ENCODE results near the gene ZBTB11. TPM values are rescaled to one million over a fixed set of nuclear protein-coding genes. Genes with fewer than 3 reads are reported as not detected.
"Not testable (repeated sequence)": the region's sequence is repeated elsewhere in the genome, so short reads cannot be mapped to it uniquely, and the experiment has no call there.

The ZBTB11 gene
- total RNA-seq, 2 experiments from 2014 or later = 28.0 to 30.3 TPM

GRCh38 chr3:101631098-101631796 lies 45.7 kb downstream of the ZBTB11 start:
- intact Hi-C loops (cut with micrococcal nuclease) = no loop called here
- Mint-ChIP-seq H3K4me3 (no peak overlapping the region), H3K27me3 (no peaks in the 10 kb centered on the region), H3K4me1 (ENCODE audit: low read depth) (no peaks in the 10 kb centered on the region), H3K36me3 (no peaks in the 10 kb centered on the region), H3K9me3 (no peaks in the 10 kb centered on the region), H3K27ac (no peak overlapping the region)
- DNase-seq = no peak
- CTCF ChIA-PET = no interaction called here
- POLR2A ChIA-PET = no interaction called here

- no peak for DNase-seq
- ChIA-PET CTCF (no interaction called here), POLR2A (no interaction called here)
- Mint-ChIP-seq H3K9me3 (no peaks in the 10 kb centered on the region), H3K36me3 (no peaks in the 10 kb centered on the region), H3K4me1 (ENCODE audit: low read depth) (no peaks in the 10 kb centered on the region), H3K27ac (no peak overlapping the region), H3K4me3 (no peak overlapping the region), H3K27me3 (no peaks in the 10 kb centered on the region)
- intact Hi-C loops (cut with micrococcal nuclease) = no loop called here
These were observed 47.7 kb downstream of the ZBTB11 start for GRCh38 chr3:101629219-101629618.

- Mint-ChIP-seq H3K4me3 (no peak overlapping the region), H3K9me3 (no peaks in the 10 kb centered on the region), H3K27ac (no peak overlapping the region), H3K36me3 (no peaks in the 10 kb centered on the region), H3K4me1 (ENCODE audit: low read depth) (no peaks in the 10 kb centered on the region), H3K27me3 (no peaks in the 10 kb centered on the region)
- ChIA-PET POLR2A (no interaction called here), CTCF (interaction anchor here (0.6 kb wide), 1 partner anchor 39 kb away, joined by 3 read pairs; no protein-coding TSS in a partner anchor)
- no peak for DNase-seq
- intact Hi-C loops (cut with micrococcal nuclease) = no loop called here
These were observed 51.1 kb downstream of the ZBTB11 start for GRCh38 chr3:101625879-101626278.

DNA sequence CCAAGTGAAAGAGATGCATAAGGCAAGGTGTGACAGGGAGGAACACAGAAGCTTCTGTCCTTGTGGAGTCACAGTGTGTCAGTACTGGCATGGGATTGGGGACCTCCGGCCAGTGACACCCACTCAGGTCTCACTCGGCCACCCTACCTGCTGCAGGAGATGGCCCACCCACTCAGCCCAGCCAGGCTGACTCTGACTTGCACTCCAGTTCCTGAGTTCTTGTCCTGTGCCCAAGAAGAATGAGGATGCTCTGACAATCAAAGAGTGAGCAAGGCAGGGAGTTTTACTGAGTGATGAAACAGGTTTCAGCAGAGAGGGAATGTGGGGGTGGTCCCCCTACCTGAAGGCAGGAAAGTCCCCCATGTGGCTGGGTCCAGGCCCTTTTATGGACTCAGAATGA lies 52.1 kb downstream of the ZBTB11 start:
- Mint-ChIP-seq H3K36me3 (no peaks in the 10 kb centered on the region), H3K4me1 (ENCODE audit: low read depth) (no peaks in the 10 kb centered on the region), H3K27ac (no peak overlapping the region), H3K9me3 (peaks cover under 1% of the 10 kb centered on the region), H3K27me3 (no peaks in the 10 kb centered on the region), H3K4me3 (no peak overlapping the region)
- ChIA-PET POLR2A (no interaction called here), CTCF (no interaction called here)
- no peak for DNase-seq
- intact Hi-C loops (cut with micrococcal nuclease) = no loop called here

DNA sequence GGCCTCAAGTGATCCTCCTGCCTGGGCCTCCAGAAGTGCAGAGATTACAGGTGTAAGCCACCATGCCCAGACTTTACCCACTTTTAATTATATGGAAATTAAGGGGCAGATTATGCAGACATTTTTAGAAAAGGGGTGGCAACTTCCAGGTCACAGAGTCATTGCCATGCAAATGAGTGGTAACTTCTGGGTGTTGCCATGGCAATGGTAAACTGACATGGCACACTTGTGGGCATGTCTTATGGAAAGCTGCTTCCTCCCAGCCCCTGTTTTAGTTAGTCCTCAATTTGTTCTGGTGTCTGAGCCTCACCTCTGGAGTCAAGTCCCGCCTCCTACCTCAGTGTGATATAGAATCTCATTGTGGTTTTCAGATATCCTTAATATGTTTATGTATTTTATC lies 53.3 kb downstream of the ZBTB11 start:
- Mint-ChIP-seq H3K9me3 (peaks cover 7% of the 10 kb centered on the region), H3K4me1 (ENCODE audit: low read depth) (no peaks in the 10 kb centered on the region), H3K27ac (no peak overlapping the region), H3K27me3 (no peaks in the 10 kb centered on the region), H3K36me3 (no peaks in the 10 kb centered on the region), H3K4me3 (no peak overlapping the region)
- ChIA-PET POLR2A (no interaction called here), CTCF (interaction anchor here (0.7 kb wide), 1 partner anchor 18 kb away, joined by 5 read pairs; no protein-coding TSS in a partner anchor)
- DNase-seq = no peak
- intact Hi-C loops (cut with micrococcal nuclease) = no loop called here

GRCh38 chr3:101619734-101620133 lies 57.2 kb downstream of the ZBTB11 start:
- intact Hi-C loops (cut with micrococcal nuclease) = no loop called here
- H3K9me3 Mint-ChIP-seq = peaks cover 7% of the 10 kb centered on the region
- no peak overlapping the region for H3K27ac Mint-ChIP-seq
- CTCF ChIA-PET = no interaction called here
- H3K27me3 Mint-ChIP-seq = no peaks in the 10 kb centered on the region
- POLR2A ChIA-PET = no interaction called here
- H3K4me3 Mint-ChIP-seq = no peak overlapping the region
- no peaks in the 10 kb centered on the region for H3K36me3 Mint-ChIP-seq
- no peak for DNase-seq
- no peaks in the 10 kb centered on the region for H3K4me1 Mint-ChIP-seq (ENCODE audit: low read depth)

DNA sequence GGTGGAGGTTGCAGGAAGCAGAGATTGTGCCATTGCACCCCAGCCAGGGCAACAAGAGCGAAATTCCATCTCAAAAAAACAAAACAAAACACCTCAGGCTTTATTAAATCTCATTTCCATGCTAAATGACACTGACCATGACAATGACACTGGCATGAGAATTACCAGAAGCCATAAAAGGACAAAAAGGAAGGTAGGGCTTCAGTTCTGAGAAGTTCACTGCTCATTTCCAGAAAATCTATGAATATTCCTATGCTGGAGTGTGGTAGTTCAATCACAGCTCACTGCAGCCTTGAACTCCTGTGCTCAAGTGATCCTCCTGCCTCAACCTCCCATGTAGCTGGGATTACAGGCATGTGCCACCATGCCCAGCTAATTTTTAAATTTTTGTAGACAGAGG lies 58.2 kb downstream of the ZBTB11 start:
- Mint-ChIP-seq H3K36me3 (no peaks in the 10 kb centered on the region), H3K9me3 (peaks cover 7% of the 10 kb centered on the region), H3K27me3 (no peaks in the 10 kb centered on the region), H3K4me3 (no peak overlapping the region), H3K4me1 (ENCODE audit: low read depth) (no peaks in the 10 kb centered on the region), H3K27ac (no peak overlapping the region)
- ChIA-PET POLR2A (no interaction called here), CTCF (no interaction called here)
- DNase-seq = no peak
- intact Hi-C loops (cut with micrococcal nuclease) = no loop called here

DNA sequence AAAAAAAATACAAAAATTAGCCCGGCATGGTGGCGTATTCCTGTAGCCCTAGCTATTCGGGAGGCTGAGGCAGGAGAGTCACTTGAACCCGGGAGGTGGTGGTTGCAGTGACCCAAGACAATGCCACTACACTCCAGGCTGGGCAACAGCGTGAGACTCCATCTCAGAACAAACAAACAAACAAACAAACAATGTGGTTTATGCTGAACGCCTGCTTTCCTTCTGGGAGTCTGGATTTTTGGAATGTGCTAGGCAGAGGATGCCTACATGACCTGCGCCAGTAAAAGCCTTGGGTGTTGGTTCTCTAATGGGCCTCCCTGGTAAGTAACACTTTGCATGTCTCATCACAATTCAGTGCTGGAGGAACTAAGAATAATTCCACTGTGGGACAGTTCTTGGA lies 59.5 kb downstream of the ZBTB11 start:
- H3K4me3 Mint-ChIP-seq = no peak overlapping the region
- H3K4me1 Mint-ChIP-seq (ENCODE audit: low read depth) = no peaks in the 10 kb centered on the region
- intact Hi-C loops (cut with micrococcal nuclease) = no loop called here
- no peak for DNase-seq
- H3K9me3 Mint-ChIP-seq = peaks cover 7% of the 10 kb centered on the region
- ChIA-PET POLR2A (no interaction called here), CTCF (no interaction called here)
- no peak overlapping the region for H3K27ac Mint-ChIP-seq
- no peaks in the 10 kb centered on the region for H3K36me3 Mint-ChIP-seq
- H3K27me3 Mint-ChIP-seq = no peaks in the 10 kb centered on the region

GRCh38 chr3:101615525-101615924 lies 61.4 kb downstream of the ZBTB11 start:
- CTCF ChIA-PET = interaction anchor here (1.3 kb wide), 1 partner anchor 20 kb away, joined by 4 read pairs; no protein-coding TSS in a partner anchor
- H3K9me3 Mint-ChIP-seq = peaks cover 7% of the 10 kb centered on the region

DNA sequence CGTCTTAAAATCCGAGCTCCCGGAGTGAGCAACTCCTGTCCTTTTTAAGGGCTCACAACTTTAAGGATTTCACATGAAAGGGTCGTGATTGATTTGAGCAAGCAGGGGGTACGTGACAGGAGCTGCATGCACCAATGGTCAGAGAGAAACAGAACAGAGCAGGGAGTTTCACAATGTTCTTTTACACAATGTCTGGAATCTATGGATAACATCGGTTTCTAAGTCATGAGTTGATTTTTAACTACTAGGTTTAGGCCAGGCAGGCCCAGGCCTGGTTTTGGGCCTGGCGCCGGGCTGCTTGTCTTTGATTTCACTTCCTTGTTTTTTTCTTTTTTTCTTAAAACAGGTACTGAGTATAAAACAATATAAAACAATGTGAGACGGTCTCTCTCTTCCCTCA lies 63.9 kb downstream of the ZBTB11 start:
- CTCF ChIA-PET = not testable (repeated sequence)

More at GRCh38 chr3:101615525-101615924, 61.4 kb downstream of the ZBTB11 start:
- intact Hi-C loops (cut with micrococcal nuclease) = no loop called here
- Mint-ChIP-seq H3K4me3 (no peak overlapping the region), H3K27me3 (no peaks in the 10 kb centered on the region), H3K36me3 (no peaks in the 10 kb centered on the region), H3K27ac (no peak overlapping the region), H3K4me1 (ENCODE audit: low read depth) (no peaks in the 10 kb centered on the region)
- DNase-seq = no peak
- POLR2A ChIA-PET = no interaction called here

DNA sequence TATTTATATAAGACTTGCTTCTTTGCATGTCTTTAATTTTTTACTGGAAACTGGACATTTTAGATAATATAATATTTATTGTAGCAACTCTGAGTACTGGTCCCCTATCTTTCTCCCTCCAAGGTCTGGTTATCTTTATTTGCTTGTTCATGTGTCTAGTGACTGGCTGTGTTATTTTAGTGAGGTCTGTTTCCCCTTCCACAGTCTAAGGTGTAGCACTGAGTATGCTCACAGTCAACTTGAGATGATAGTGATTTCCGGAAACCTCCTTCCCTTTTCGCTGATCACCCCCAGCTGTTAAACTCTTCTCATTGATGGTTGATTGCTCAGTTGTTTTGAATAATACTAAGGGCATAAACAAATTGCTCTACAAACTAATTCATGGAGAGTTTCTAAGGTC lies 65.9 kb downstream of the ZBTB11 start:
- intact Hi-C loops (cut with micrococcal nuclease) = no loop called here
- H3K36me3 Mint-ChIP-seq = no peaks in the 10 kb centered on the region
- no peaks in the 10 kb centered on the region for H3K4me1 Mint-ChIP-seq (ENCODE audit: low read depth)
- no peak for DNase-seq
- CTCF ChIA-PET = no interaction called here
- H3K9me3 Mint-ChIP-seq = no peaks in the 10 kb centered on the region
- no peak overlapping the region for H3K4me3 Mint-ChIP-seq
- POLR2A ChIA-PET = no interaction called here
- no peak overlapping the region for H3K27ac Mint-ChIP-seq
- H3K27me3 Mint-ChIP-seq = no peaks in the 10 kb centered on the region

More for the DNA sequence above, 63.9 kb downstream of the ZBTB11 start:
- H3K27ac Mint-ChIP-seq; H3K27me3 Mint-ChIP-seq; H3K36me3 Mint-ChIP-seq; H3K4me1 Mint-ChIP-seq (ENCODE audit: low read depth); intact Hi-C loops (cut with micrococcal nuclease); POLR2A ChIA-PET; H3K4me3 Mint-ChIP-seq; H3K9me3 Mint-ChIP-seq; DNase-seq: not testable (repeated sequence)

DNA sequence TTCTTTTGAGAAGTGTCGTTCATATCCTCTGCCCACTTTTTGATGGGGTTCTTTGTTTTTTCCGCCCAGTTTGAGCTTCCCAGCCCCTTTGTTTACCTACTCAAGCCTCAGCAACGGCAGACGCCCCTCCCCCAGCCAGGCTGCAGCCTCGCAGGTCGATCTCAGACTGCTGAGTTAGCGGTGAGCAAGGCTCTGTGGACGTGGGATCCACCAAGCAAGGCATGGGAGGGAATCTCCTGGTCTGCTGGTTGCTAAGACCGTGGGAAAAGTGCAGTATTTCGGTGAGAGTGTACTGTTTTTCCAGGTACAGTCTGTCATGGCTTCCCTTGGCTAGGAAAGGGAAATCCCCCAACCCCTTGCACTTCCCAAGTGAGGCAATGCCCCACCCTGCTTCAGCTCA lies 71.5 kb downstream of the ZBTB11 start:
- H3K27me3 Mint-ChIP-seq; DNase-seq; H3K9me3 Mint-ChIP-seq; H3K4me1 Mint-ChIP-seq (ENCODE audit: low read depth); intact Hi-C loops (cut with micrococcal nuclease); H3K27ac Mint-ChIP-seq; POLR2A ChIA-PET; H3K4me3 Mint-ChIP-seq; CTCF ChIA-PET; H3K36me3 Mint-ChIP-seq: not testable (repeated sequence)

DNA sequence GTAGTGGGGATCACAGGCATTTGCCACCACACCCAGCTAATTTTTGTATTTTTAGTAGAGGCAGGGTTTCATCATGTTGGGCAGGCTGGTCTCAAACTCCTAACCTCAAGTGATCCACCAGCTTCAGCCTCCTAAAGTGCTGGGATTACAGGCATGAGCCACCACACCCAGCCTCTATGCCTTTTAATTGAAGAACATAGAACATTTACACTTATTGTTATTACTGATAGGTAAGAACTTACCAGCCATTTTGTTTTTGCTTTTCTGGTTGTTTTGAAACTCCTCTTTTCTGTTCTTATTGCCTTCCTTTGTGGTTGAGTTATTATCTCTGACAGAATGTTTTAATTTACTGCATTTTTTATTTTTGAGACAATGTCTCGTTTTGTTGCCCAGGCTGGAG lies 73.7 kb downstream of the ZBTB11 start:
- intact Hi-C loops (cut with micrococcal nuclease) = no loop called here
- Mint-ChIP-seq H3K9me3 (no peaks in the 10 kb centered on the region), H3K27ac (no peak overlapping the region), H3K4me1 (ENCODE audit: low read depth) (no peaks in the 10 kb centered on the region), H3K4me3 (no peak overlapping the region), H3K36me3 (peaks cover 2% of the 10 kb centered on the region), H3K27me3 (no peaks in the 10 kb centered on the region)
- no peak for DNase-seq
- POLR2A ChIA-PET = no interaction called here
- CTCF ChIA-PET = no interaction called here
